Colonic mucosa (tissue), 4 donors: ENCODE measurements around the gene TICAM2. TPM values are rescaled to one million over a fixed set of nuclear protein-coding genes. Genes with fewer than 3 reads are reported as not detected.

ENCODE experiments used
- DNase-seq: peaks from one replicate; pipeline ENCODE4 v3.0.0-alpha.2; 2020
- H3K27ac ChIP-seq: fragments of 200-600 bp; one replicate; pipeline ENCODE4 v1.8.0; 2021
- H3K27me3 ChIP-seq: fragments of 200-600 bp; one replicate; pipeline ENCODE4 v1.8.0; 2021
- H3K36me3 ChIP-seq: fragments of 200-600 bp; one replicate; pipeline ENCODE4 v1.8.0; 2021
- H3K4me1 ChIP-seq: fragments of 200-600 bp; one replicate; pipeline ENCODE4 v1.8.0; 2021; ENCODE audit warnings: mild to moderate bottlenecking
- H3K4me3 ChIP-seq: fragments of 200-600 bp; one replicate; pipeline ENCODE4 v1.8.0; 2021
- H3K9ac ChIP-seq, 2 donors: one replicate each; pipeline ENCODE4 v1.7.0; 2013; ENCODE audit warnings: control low read depth in 2 of 2, low read depth in 2 of 2, low read length in 2 of 2
- H3K9me3 ChIP-seq: fragments of 200-600 bp; one replicate; pipeline ENCODE4 v1.8.0; 2021
- intact Hi-C: fragments of 100-400 bp; cut with DNase I; formaldehyde crosslinking; loops from one replicate; pipeline ENCODE4 v1.14.1; 2022
- total RNA-seq, 2 donors: library from RNA; stranded (reverse); fragmentation: NEBNext Ultra II Directional in 1 of 2; extraction: Animal tissue kit (Norgen Biotek cat#: 25700) in 1 of 2; gene quantifications; one replicate each; pipeline ENCODE4 v1.2.1, GENCODE V29; 2021
- TF ChIP-seq, protein P1 (sequence below): fragments of 200-600 bp; IDR thresholded peaks from one replicate; pipeline ENCODE4 v1.8.0; 2022; ENCODE audit warnings: antibody characterized with exemption, mild to moderate bottlenecking
- donor health status: healthy.
- donor health status: DM: no; HTN: no; CAD: no.
- donor health status: DM: no; HTN: no; CAD: no.

Gene TICAM2
- total RNA-seq, 2 donors from 2014 or later, result 1.2 to 2.4 TPM

DNA sequence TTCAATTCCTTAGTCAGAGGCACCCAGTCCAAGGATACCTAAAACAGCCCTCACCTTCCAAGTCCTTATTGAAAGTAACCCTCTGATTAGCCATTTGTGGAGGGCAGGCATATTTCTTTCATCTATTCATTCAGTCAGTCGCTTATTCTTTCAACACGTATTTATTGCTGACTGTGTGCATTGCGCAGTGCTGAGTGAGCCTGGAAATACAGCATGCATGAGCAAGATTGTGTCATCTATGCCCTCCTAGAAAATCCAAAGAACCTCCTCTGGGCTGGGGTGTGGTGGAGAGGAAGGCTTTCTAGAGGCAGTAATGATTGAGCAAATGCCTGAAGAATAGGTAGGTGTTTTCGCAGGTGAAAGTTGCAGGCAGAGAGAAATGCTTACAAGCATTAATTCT is 49.2 kb downstream of the TICAM2 start:
- TF ChIP-seq, protein P1, sequence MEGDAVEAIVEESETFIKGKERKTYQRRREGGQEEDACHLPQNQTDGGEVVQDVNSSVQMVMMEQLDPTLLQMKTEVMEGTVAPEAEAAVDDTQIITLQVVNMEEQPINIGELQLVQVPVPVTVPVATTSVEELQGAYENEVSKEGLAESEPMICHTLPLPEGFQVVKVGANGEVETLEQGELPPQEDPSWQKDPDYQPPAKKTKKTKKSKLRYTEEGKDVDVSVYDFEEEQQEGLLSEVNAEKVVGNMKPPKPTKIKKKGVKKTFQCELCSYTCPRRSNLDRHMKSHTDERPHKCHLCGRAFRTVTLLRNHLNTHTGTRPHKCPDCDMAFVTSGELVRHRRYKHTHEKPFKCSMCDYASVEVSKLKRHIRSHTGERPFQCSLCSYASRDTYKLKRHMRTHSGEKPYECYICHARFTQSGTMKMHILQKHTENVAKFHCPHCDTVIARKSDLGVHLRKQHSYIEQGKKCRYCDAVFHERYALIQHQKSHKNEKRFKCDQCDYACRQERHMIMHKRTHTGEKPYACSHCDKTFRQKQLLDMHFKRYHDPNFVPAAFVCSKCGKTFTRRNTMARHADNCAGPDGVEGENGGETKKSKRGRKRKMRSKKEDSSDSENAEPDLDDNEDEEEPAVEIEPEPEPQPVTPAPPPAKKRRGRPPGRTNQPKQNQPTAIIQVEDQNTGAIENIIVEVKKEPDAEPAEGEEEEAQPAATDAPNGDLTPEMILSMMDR, result no peak
- H3K4me1 ChIP-seq, result no peaks in the 10 kb centered on the region
- no peak for DNase-seq
- no peak overlapping the region for H3K4me3 ChIP-seq
- H3K36me3 ChIP-seq, result no peaks in the 10 kb centered on the region
- intact Hi-C loops, result no loop called here
- no peak overlapping the region for H3K27ac ChIP-seq
- H3K9me3 ChIP-seq, result no peaks in the 10 kb centered on the region
- H3K27me3 ChIP-seq, result no peaks in the 10 kb centered on the region
- no peak overlapping the region for H3K9ac ChIP-seq

DNA sequence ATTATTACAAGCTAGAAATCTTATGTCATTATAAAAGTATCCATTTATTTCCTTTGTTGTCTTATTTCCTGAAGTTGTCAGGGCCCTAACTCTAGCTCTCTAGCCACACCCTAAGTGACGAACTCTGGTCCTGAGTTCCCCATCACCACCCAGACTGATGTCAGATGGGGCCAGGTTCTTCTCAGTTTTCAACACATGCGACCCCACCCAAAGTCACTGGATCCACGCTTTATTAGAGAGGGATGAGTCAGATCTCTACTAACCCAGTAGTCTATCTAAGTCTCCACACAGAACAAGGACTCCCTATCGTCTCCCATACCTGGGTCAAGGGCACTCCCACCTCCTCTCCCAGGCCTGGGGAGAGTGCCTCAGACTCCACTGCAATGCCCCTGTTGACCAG is 50.9 kb downstream of the TICAM2 start:
- no peak overlapping the region for H3K9ac ChIP-seq
- DNase-seq, result peak; percentile 49
- H3K4me1 ChIP-seq, result no peaks in the 10 kb centered on the region
- H3K27ac ChIP-seq, result no peak overlapping the region
- no peaks in the 10 kb centered on the region for H3K9me3 ChIP-seq
- H3K27me3 ChIP-seq, result no peaks in the 10 kb centered on the region
- no peaks in the 10 kb centered on the region for H3K36me3 ChIP-seq
- TF ChIP-seq, protein P1, result no peak
- intact Hi-C loops, result no loop called here
- H3K4me3 ChIP-seq, result no peak overlapping the region

GRCh38 chr5:115549154-115549553 is 53.1 kb downstream of the TICAM2 start:
- Histone ChIP-seq H3K27me3 (no peaks in the 10 kb centered on the region), H3K9me3 (no peaks in the 10 kb centered on the region), H3K27ac (no peak overlapping the region), H3K4me3 (no peak overlapping the region), H3K9ac (no peak overlapping the region), H3K4me1 (no peaks in the 10 kb centered on the region), H3K36me3 (no peaks in the 10 kb centered on the region)
- TF ChIP-seq, protein P1, result no peak
- intact Hi-C loops, result no loop called here
- no peak for DNase-seq

GRCh38 chr5:115548683-115549082 is 53.6 kb downstream of the TICAM2 start:
- TF ChIP-seq, protein P1, result no peak
- no peak overlapping the region for H3K4me3 ChIP-seq
- intact Hi-C loops, result no loop called here
- H3K9ac ChIP-seq, result no peak overlapping the region
- no peaks in the 10 kb centered on the region for H3K36me3 ChIP-seq
- no peaks in the 10 kb centered on the region for H3K9me3 ChIP-seq
- H3K27ac ChIP-seq, result no peak overlapping the region
- H3K27me3 ChIP-seq, result no peaks in the 10 kb centered on the region
- no peak for DNase-seq
- no peaks in the 10 kb centered on the region for H3K4me1 ChIP-seq

GRCh38 chr5:115545351-115545882 is 56.9 kb downstream of the TICAM2 start:
- Histone ChIP-seq H3K36me3 (no peaks in the 10 kb centered on the region), H3K27ac (no peak overlapping the region), H3K9ac (no peak overlapping the region), H3K27me3 (no peaks in the 10 kb centered on the region), H3K4me3 (no peak overlapping the region), H3K4me1 (no peaks in the 10 kb centered on the region), H3K9me3 (no peaks in the 10 kb centered on the region)
- intact Hi-C loops, result no loop called here
- no peak for DNase-seq
- TF ChIP-seq, protein P1, result no peak
